ENCODE results near the gene PIR. TPM values are rescaled to one million over a fixed set of nuclear protein-coding genes. Genes with fewer than 3 reads are reported as not detected.

The PIR gene
- total RNA-seq, 1 experiment from 2014 or later = 27.5 TPM

DNA sequence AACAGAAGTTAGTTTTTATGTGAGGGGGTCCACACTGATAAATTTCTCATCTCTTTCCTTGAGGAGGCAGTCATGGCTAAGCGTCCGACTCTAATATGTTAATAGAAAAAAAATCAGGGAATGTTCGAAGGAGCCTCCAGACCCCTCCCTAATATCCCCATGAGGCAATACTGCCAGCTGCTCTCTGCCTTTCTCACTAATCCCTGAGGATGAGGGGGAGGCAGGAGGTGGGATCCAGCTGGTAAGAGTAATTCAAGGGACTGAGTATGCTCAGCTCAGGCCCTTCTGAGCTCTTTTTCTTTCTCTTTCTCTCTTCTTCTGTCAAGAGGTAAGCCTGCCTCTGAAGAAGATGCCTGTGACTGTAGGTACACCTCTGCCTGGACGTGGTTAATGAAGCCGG lies 51.7 kb downstream of the PIR start:
- Histone ChIP-seq H3K36me3 (ENCODE audit: control insufficient read depth in 1 of 2, insufficient read depth in 2 of 2, low read length in 2 of 2) (no peaks in the 10 kb centered on the region), H3K4me1 (ENCODE audit: control insufficient read depth in 1 of 2, insufficient read depth in 2 of 2, low read length in 2 of 2) (no peaks in the 10 kb centered on the region), H4K20me1 (ENCODE audit: insufficient read depth) (no peaks in the 10 kb centered on the region), H2AFZ (ENCODE audit: low read depth, low read length, poor library complexity, severe bottlenecking) (no peak overlapping the region), H3K4me3 (replicated peaks in 1 of 2; ENCODE audit: low read depth in 1 of 2, low read length in 2 of 2) (no peak overlapping the region), H3K79me2 (ENCODE audit: insufficient read depth, low read length) (no peaks in the 10 kb centered on the region), H3K9me2 (ENCODE audit: insufficient read depth) (no peaks in the 10 kb centered on the region), H3K9ac (ENCODE audit: low read length) (no peak overlapping the region), H3K27me3 (ENCODE audit: insufficient read depth, low read length) (no peaks in the 10 kb centered on the region), H3K9me3 (ENCODE audit: control insufficient read depth in 1 of 2, insufficient read depth in 1 of 2, low read depth in 1 of 2, low read length in 2 of 2) (no peaks in the 10 kb centered on the region), H3K4me2 (ENCODE audit: low read length) (no peak overlapping the region), H3K27ac (ENCODE audit: low read depth, low read length) (no peak overlapping the region)
- ATAC-seq = no peak
- TF ChIP-seq REST (IDR thresholded peaks at IDR 0.05; ENCODE audit: low read depth) (no peak), CEBPB (IDR thresholded peaks at IDR 0.05; ENCODE audit: low read depth) (no peak), ATF3 (IDR thresholded peaks at IDR 0.05) (no peak), CTCF (IDR thresholded peaks at IDR 0.05 in 2 of 3, conservative IDR thresholded peaks at IDR 0.05 in 1 of 3; ENCODE audit: borderline replicate concordance in 1 of 3, insufficient read depth in 1 of 3, low read depth in 2 of 3, low read length in 2 of 3) (no peak), FOSL1 (IDR thresholded peaks at IDR 0.05; ENCODE audit: low read depth) (no peak), RAD21 (IDR thresholded peaks at IDR 0.05; ENCODE audit: low read depth) (no peak), EZH2 (IDR thresholded peaks at IDR 0.05) (no peak), ELF1 (IDR thresholded peaks at IDR 0.05; ENCODE audit: borderline replicate concordance, low read depth) (no peak), JUND (IDR thresholded peaks at IDR 0.05) (no peak), POLR2AphosphoS5 (IDR thresholded peaks at IDR 0.05; ENCODE audit: low read depth, low read length) (no peak), YY1 (IDR thresholded peaks at IDR 0.05; ENCODE audit: extremely low read depth, insufficient replicate concordance, low read depth, low read length) (no peak), EZH2phosphoT487 (IDR thresholded peaks at IDR 0.05; ENCODE audit: borderline replicate concordance) (no peak), ZNF274 (IDR thresholded peaks at IDR 0.05; ENCODE audit: low read depth, low read length) (no peak), TCF7L2 (IDR thresholded peaks at IDR 0.05; ENCODE audit: borderline replicate concordance, extremely low read depth, insufficient read depth, insufficient read length) (no peak)
- TF ChIP-seq, protein P1, sequence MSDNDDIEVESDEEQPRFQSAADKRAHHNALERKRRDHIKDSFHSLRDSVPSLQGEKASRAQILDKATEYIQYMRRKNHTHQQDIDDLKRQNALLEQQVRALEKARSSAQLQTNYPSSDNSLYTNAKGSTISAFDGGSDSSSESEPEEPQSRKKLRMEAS (IDR thresholded peaks at IDR 0.05) = no peak
- intact Hi-C loops (cut with micrococcal nuclease) = no loop called here
- ChIA-PET CTCF (no interaction called here), POLR2A (no interaction called here), RAD21 (ENCODE audit: low non-redundant PET in 1 of 2, low total read pairs in 2 of 2, uncharacterized antibody in 2 of 2, unreplicated experiment in 2 of 2) (no interaction called here)
- no peak for DNase-seq (ENCODE audit: low read depth, low spot score)
- no TSS peak for BruUV-seq (replicated peaks)

Measured in HCT116 (cell line).